Liver (tissue), 3 donors: ENCODE measurements around the gene CRHR2.

Experiments used
- EGR1 ChIP-seq, 2 donors: IDR thresholded peaks; 2 replicates each; pipeline ENCODE4 v1.6.1; 2016 to 2018; ENCODE audit warnings: antibody characterized with exemption in 2 of 2, low read depth in 2 of 2
- GABPA ChIP-seq, 2 donors: IDR thresholded peaks in 1 of 2; conservative IDR thresholded peaks in 1 of 2; 2 replicates each; pipeline ENCODE4 v1.6.1; 2016; ENCODE audit warnings: antibody characterized with exemption in 2 of 2, mild to moderate bottlenecking in 1 of 2, moderate library complexity in 1 of 2
- MAX ChIP-seq: IDR thresholded peaks from 2 replicates; pipeline ENCODE4 v1.6.1; 2016; ENCODE audit warnings: antibody characterized with exemption
- RAD21 ChIP-seq, 2 donors: IDR thresholded peaks; 2 replicates each; pipeline ENCODE4 v1.6.1; 2016; ENCODE audit warnings: antibody characterized with exemption in 2 of 2, mild to moderate bottlenecking in 2 of 2
- REST ChIP-seq: IDR thresholded peaks from 2 replicates; pipeline ENCODE4 v1.6.1; 2016; ENCODE audit warnings: antibody characterized with exemption, mild to moderate bottlenecking
- RXRA ChIP-seq, 2 donors: IDR thresholded peaks; 2 replicates each; pipeline ENCODE4 v1.6.1; 2017 to 2018; ENCODE audit warnings: antibody characterized with exemption in 2 of 2, mild to moderate bottlenecking in 1 of 2
- TAF1 ChIP-seq: conservative IDR thresholded peaks from 2 replicates; pipeline ENCODE4 v1.6.1; 2016; ENCODE audit warnings: antibody characterized with exemption, mild to moderate bottlenecking
- YY1 ChIP-seq: IDR thresholded peaks from 2 replicates; pipeline ENCODE4 v1.6.1; 2016; ENCODE audit warnings: antibody characterized with exemption, mild to moderate bottlenecking
- TF ChIP-seq, protein P1 (sequence below): fragments of 150-350 bp; IDR thresholded peaks from 2 replicates; pipeline ENCODE4 v1.5.1; 2017; ENCODE audit warnings: improper control_type of control experiment, low read depth, low read length; ENCODE audit not compliant: missing input control
- TF ChIP-seq, protein P2 (sequence below): IDR thresholded peaks from 2 replicates; pipeline ENCODE4 v1.6.1; 2016; ENCODE audit warnings: antibody characterized with exemption
- TF ChIP-seq, protein P3 (sequence below): IDR thresholded peaks from 2 replicates; pipeline ENCODE4 v1.6.1; 2016; ENCODE audit warnings: antibody characterized with exemption
- donor health status: healthy.
- donor health status: healthy.

- TF ChIP-seq, protein P1, sequence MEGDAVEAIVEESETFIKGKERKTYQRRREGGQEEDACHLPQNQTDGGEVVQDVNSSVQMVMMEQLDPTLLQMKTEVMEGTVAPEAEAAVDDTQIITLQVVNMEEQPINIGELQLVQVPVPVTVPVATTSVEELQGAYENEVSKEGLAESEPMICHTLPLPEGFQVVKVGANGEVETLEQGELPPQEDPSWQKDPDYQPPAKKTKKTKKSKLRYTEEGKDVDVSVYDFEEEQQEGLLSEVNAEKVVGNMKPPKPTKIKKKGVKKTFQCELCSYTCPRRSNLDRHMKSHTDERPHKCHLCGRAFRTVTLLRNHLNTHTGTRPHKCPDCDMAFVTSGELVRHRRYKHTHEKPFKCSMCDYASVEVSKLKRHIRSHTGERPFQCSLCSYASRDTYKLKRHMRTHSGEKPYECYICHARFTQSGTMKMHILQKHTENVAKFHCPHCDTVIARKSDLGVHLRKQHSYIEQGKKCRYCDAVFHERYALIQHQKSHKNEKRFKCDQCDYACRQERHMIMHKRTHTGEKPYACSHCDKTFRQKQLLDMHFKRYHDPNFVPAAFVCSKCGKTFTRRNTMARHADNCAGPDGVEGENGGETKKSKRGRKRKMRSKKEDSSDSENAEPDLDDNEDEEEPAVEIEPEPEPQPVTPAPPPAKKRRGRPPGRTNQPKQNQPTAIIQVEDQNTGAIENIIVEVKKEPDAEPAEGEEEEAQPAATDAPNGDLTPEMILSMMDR = no peak
- TF ChIP-seq RAD21 (IDR thresholded peaks at IDR 0.05) (no peak), YY1 (no peak), RXRA (IDR thresholded peaks at IDR 0.05) (no peak), MAX (no peak), TAF1 (no peak), EGR1 (IDR thresholded peaks at IDR 0.05; ENCODE audit: low read depth in 2 of 2) (no peak), REST (no peak), GABPA (IDR thresholded peaks at IDR 0.05 in 1 of 2, conservative IDR thresholded peaks at IDR 0.05 in 1 of 2) (no peak)
- TF ChIP-seq, protein P2, sequence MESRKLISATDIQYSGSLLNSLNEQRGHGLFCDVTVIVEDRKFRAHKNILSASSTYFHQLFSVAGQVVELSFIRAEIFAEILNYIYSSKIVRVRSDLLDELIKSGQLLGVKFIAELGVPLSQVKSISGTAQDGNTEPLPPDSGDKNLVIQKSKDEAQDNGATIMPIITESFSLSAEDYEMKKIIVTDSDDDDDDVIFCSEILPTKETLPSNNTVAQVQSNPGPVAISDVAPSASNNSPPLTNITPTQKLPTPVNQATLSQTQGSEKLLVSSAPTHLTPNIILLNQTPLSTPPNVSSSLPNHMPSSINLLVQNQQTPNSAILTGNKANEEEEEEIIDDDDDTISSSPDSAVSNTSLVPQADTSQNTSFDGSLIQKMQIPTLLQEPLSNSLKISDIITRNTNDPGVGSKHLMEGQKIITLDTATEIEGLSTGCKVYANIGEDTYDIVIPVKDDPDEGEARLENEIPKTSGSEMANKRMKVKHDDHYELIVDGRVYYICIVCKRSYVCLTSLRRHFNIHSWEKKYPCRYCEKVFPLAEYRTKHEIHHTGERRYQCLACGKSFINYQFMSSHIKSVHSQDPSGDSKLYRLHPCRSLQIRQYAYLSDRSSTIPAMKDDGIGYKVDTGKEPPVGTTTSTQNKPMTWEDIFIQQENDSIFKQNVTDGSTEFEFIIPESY = no peak
- TF ChIP-seq, protein P3, sequence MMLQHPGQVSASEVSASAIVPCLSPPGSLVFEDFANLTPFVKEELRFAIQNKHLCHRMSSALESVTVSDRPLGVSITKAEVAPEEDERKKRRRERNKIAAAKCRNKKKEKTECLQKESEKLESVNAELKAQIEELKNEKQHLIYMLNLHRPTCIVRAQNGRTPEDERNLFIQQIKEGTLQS = no peak
Measured at GRCh38 chr7:30705596-30705995, 23.3 kb upstream of the CRHR2 start.
